ENCODE measurements around the gene TMEM184A. TPM values are rescaled to one million over a fixed set of nuclear protein-coding genes. Genes with fewer than 3 reads are reported as not detected.

TMEM184A gene
- total RNA-seq, 1 experiment from 2014 or later: 16.5 TPM

GRCh38 chr7:1497293-1497927 lies 58.6 kb downstream of the TMEM184A start:
- H3K4me1 ChIP-seq: no peaks in the 10 kb centered on the region
- no peak overlapping the region for H3K4me3 ChIP-seq (ENCODE audit: low read depth, low read length)
- H3K4me3 Mint-ChIP-seq (ENCODE audit: unreplicated experiment): no peak overlapping the region
- peaks cover 3% of the 10 kb centered on the region for H3K36me3 ChIP-seq (ENCODE audit: control insufficient read depth, insufficient read depth, low read length)
- no peaks in the 10 kb centered on the region for H3K27me3 ChIP-seq (replicated peaks; ENCODE audit: control insufficient read depth, insufficient read depth, low read length)
- no peaks in the 10 kb centered on the region for H3K9me3 Mint-ChIP-seq (ENCODE audit: unreplicated experiment)
- H3K27me3 Mint-ChIP-seq (ENCODE audit: insufficient read depth, unreplicated experiment): no peaks in the 10 kb centered on the region
- CTCF ChIA-PET: no interaction called here
- no peak for TF ChIP-seq CTCF (IDR thresholded peaks at IDR 0.05; ENCODE audit: insufficient read depth in 1 of 2, low read depth in 1 of 2, low read length in 1 of 2, severe bottlenecking in 1 of 2, unreplicated experiment in 1 of 2)
- no peaks in the 10 kb centered on the region for H3K4me1 Mint-ChIP-seq (ENCODE audit: low read depth, unreplicated experiment)
- no peaks in the 10 kb centered on the region for H3K9me3 ChIP-seq
- intact Hi-C loops (cut with micrococcal nuclease; ENCODE audit: unreplicated experiment): no loop called here
- H3K27ac Mint-ChIP-seq (ENCODE audit: unreplicated experiment): no peak overlapping the region
- H3K36me3 Mint-ChIP-seq (ENCODE audit: insufficient read depth, unreplicated experiment): peaks cover 61% of the 10 kb centered on the region
- DNase-seq: no peak
- no TSS peak for BruUV-seq (replicated peaks)
- POLR2A ChIA-PET: no interaction called here

GRCh38 chr7:1496531-1497292 lies 59.3 kb downstream of the TMEM184A start:
- Histone ChIP-seq H3K27me3 (replicated peaks; ENCODE audit: control insufficient read depth, insufficient read depth, low read length) (no peaks in the 10 kb centered on the region), H3K9me3 (no peaks in the 10 kb centered on the region), H3K36me3 (ENCODE audit: control insufficient read depth, insufficient read depth, low read length) (peaks cover under 1% of the 10 kb centered on the region), H3K4me3 (ENCODE audit: low read depth, low read length) (no peak overlapping the region), H3K4me1 (no peaks in the 10 kb centered on the region)
- intact Hi-C loops (cut with micrococcal nuclease; ENCODE audit: unreplicated experiment): no loop called here
- no peak for TF ChIP-seq CTCF (IDR thresholded peaks at IDR 0.05; ENCODE audit: insufficient read depth in 1 of 2, low read depth in 1 of 2, low read length in 1 of 2, severe bottlenecking in 1 of 2, unreplicated experiment in 1 of 2)
- ChIA-PET POLR2A (no interaction called here), CTCF (no interaction called here)
- no TSS peak for BruUV-seq (replicated peaks)
- Mint-ChIP-seq H3K9me3 (ENCODE audit: unreplicated experiment) (no peaks in the 10 kb centered on the region), H3K4me3 (ENCODE audit: unreplicated experiment) (no peak overlapping the region), H3K4me1 (ENCODE audit: low read depth, unreplicated experiment) (no peaks in the 10 kb centered on the region), H3K27me3 (ENCODE audit: insufficient read depth, unreplicated experiment) (no peaks in the 10 kb centered on the region), H3K27ac (ENCODE audit: unreplicated experiment) (no peak overlapping the region), H3K36me3 (ENCODE audit: insufficient read depth, unreplicated experiment) (peaks cover 61% of the 10 kb centered on the region)
- DNase-seq: no peak

- H3K9me3 Mint-ChIP-seq (ENCODE audit: unreplicated experiment): no peaks in the 10 kb centered on the region
- Histone ChIP-seq H3K4me1 (no peaks in the 10 kb centered on the region), H3K4me3 (ENCODE audit: low read depth, low read length) (no peak overlapping the region), H3K9me3 (no peaks in the 10 kb centered on the region), H3K27me3 (replicated peaks; ENCODE audit: control insufficient read depth, insufficient read depth, low read length) (no peaks in the 10 kb centered on the region), H3K36me3 (ENCODE audit: control insufficient read depth, insufficient read depth, low read length) (no peaks in the 10 kb centered on the region; the same call in none of the 2 replicates)
- no peaks in the 10 kb centered on the region for H3K27me3 Mint-ChIP-seq (ENCODE audit: insufficient read depth, unreplicated experiment)
- ChIA-PET POLR2A (no interaction called here), CTCF (interaction anchor here (0.6 kb wide), 1 partner anchor 116 kb away, joined by 3 read pairs; no protein-coding TSS in a partner anchor)
- TF ChIP-seq CTCF (IDR thresholded peaks at IDR 0.05; ENCODE audit: insufficient read depth in 1 of 2, low read depth in 1 of 2, low read length in 1 of 2, severe bottlenecking in 1 of 2, unreplicated experiment in 1 of 2): no peak
- H3K36me3 Mint-ChIP-seq (ENCODE audit: insufficient read depth, unreplicated experiment): peaks cover 66% of the 10 kb centered on the region
- BruUV-seq (replicated peaks): no TSS peak
- intact Hi-C loops (cut with micrococcal nuclease; ENCODE audit: unreplicated experiment): no loop called here
- DNase-seq: no peak
- no peak overlapping the region for H3K4me3 Mint-ChIP-seq (ENCODE audit: unreplicated experiment)
- no peaks in the 10 kb centered on the region for H3K4me1 Mint-ChIP-seq (ENCODE audit: low read depth, unreplicated experiment)
- no peak overlapping the region for H3K27ac Mint-ChIP-seq (ENCODE audit: unreplicated experiment)
These were observed 60.3 kb downstream of the TMEM184A start for GRCh38 chr7:1495564-1496242.

Data from Caco-2 (cell line).